ENCODE measurements around the gene CALCA. TPM values are rescaled to one million over a fixed set of nuclear protein-coding genes. Genes with fewer than 3 reads are reported as not detected.

Gene CALCA
- total RNA-seq, 3 donors from 2014 or later: not detected

- DNase-seq (ENCODE audit: low spot score in 2 of 2): no peak
- intact Hi-C loops (cut with DNase I; ENCODE audit: low total_unique reads): no loop called here
- Histone ChIP-seq H3K9me3 (no peaks in the 10 kb centered on the region), H3K36me3 (no peaks in the 10 kb centered on the region), H3K4me3 (no peak overlapping the region), H3K4me1 (no peaks in the 10 kb centered on the region), H3K27ac (no peak overlapping the region), H3K27me3 (no peaks in the 10 kb centered on the region)
- no peak for TF ChIP-seq POLR2AphosphoS5 (IDR thresholded peaks at IDR 0.05)
- TF ChIP-seq CTCF (IDR thresholded peaks at IDR 0.05): no peak
- TF ChIP-seq POLR2A (IDR thresholded peaks at IDR 0.05): no peak
These were observed 33.2 kb downstream of the CALCA start for GRCh38 chr11:14938936-14939335.

GRCh38 chr11:14934641-14935351, 37.4 kb downstream of the CALCA start:
- no peaks in the 10 kb centered on the region for H3K4me1 ChIP-seq
- H3K4me3 ChIP-seq: no peak overlapping the region
- H3K9me3 ChIP-seq: no peaks in the 10 kb centered on the region
- DNase-seq (ENCODE audit: low spot score in 2 of 2): no peak
- H3K36me3 ChIP-seq: no peaks in the 10 kb centered on the region
- no peak overlapping the region for H3K27ac ChIP-seq
- peaks cover 0 to 4% of the 10 kb centered on the region in 2 donors for H3K27me3 ChIP-seq
- no peak for TF ChIP-seq POLR2AphosphoS5 (IDR thresholded peaks at IDR 0.05)
- intact Hi-C loops (cut with DNase I; ENCODE audit: low total_unique reads): no loop called here

GRCh38 chr11:14932447-14932846, 39.7 kb downstream of the CALCA start:
- intact Hi-C loops (cut with DNase I; ENCODE audit: low total_unique reads): no loop called here
- Histone ChIP-seq H3K4me3 (no peak overlapping the region), H3K27me3 (peaks cover 0 to 11% of the 10 kb centered on the region in 2 donors), H3K9me3 (peaks cover 0 to 5% of the 10 kb centered on the region in 2 donors), H3K27ac (no peak overlapping the region), H3K4me1 (no peaks in the 10 kb centered on the region), H3K36me3 (no peaks in the 10 kb centered on the region)
- TF ChIP-seq CTCF (IDR thresholded peaks at IDR 0.05): no peak
- no peak for TF ChIP-seq POLR2AphosphoS5 (IDR thresholded peaks at IDR 0.05)
- no peak for TF ChIP-seq POLR2A (IDR thresholded peaks at IDR 0.05)
- no peak for DNase-seq (ENCODE audit: low spot score in 2 of 2)

GRCh38 chr11:14930369-14930768, 41.8 kb downstream of the CALCA start:
- TF ChIP-seq POLR2AphosphoS5 (IDR thresholded peaks at IDR 0.05): no peak
- no peak for TF ChIP-seq POLR2A (IDR thresholded peaks at IDR 0.05)
- no peak for TF ChIP-seq CTCF (IDR thresholded peaks at IDR 0.05)
- Histone ChIP-seq H3K36me3 (no peaks in the 10 kb centered on the region), H3K27ac (no peak overlapping the region), H3K9me3 (peaks cover 0 to 5% of the 10 kb centered on the region in 2 donors), H3K4me1 (no peaks in the 10 kb centered on the region), H3K4me3 (no peak overlapping the region), H3K27me3 (peaks cover 0 to 11% of the 10 kb centered on the region in 2 donors)
- no peak for DNase-seq (ENCODE audit: low spot score in 2 of 2)
- intact Hi-C loops (cut with DNase I; ENCODE audit: low total_unique reads): no loop called here

GRCh38 chr11:14927146-14927545, 45.0 kb downstream of the CALCA start:
- TF ChIP-seq POLR2AphosphoS5 (IDR thresholded peaks at IDR 0.05) (no peak), CTCF (IDR thresholded peaks at IDR 0.05) (no peak), POLR2A (IDR thresholded peaks at IDR 0.05) (no peak)
- Histone ChIP-seq H3K4me3 (no peak overlapping the region), H3K4me1 (no peaks in the 10 kb centered on the region), H3K9me3 (peaks cover 0 to 5% of the 10 kb centered on the region in 2 donors), H3K27me3 (peaks cover 0 to 15% of the 10 kb centered on the region in 2 donors), H3K27ac (no peak overlapping the region), H3K36me3 (no peaks in the 10 kb centered on the region)
- intact Hi-C loops (cut with DNase I; ENCODE audit: low total_unique reads): no loop called here
- no peak for DNase-seq (ENCODE audit: low spot score in 2 of 2)

All from breast epithelium (tissue), 4 donors.